ENCODE measurements around the gene TXN2.

The TXN2 gene, protein sequence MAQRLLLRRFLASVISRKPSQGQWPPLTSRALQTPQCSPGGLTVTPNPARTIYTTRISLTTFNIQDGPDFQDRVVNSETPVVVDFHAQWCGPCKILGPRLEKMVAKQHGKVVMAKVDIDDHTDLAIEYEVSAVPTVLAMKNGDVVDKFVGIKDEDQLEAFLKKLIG

DNA sequence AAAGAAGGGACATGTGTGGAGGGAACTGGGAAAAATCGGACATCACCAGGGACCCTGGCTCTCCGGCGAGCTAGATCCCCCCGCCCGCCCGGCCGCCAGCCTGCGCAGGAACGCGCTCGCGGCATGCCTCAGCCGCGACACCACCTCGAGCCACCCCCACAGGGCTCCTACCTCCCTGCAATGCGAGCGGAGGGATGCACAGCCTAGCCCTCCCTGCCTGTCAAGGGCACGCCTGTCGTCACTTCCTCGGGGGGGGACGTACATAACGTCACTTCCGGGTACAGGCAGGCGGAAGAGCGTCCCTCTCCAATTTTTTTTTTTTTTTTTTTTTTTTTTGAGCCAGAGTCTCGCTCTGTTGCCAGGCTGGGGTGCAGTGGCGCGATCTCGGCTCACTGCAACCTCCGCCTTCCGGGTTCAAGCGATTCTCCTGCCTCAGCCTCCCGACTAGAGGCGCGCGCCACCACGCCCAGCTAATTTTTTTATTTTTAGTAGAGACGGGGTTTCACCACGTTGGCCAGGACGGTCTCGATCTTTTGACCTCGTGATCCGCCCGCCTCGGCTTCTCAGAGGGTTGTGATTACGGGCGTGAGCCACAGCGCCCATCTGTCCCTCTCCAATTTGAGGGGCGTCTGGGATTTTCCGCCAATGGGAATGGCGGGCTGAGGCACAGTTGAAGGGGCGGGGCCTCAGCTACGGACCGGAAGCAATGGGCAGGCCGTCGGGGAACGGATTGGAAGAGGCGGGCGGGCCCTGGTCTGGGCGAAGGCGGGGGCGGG lies at the start of gene TXN2:
TSS of gene TXN2 (minus strand) at position 248 of the 776 bp plus-strand sequence. CDS start 803 bp downstream, outside the sequence.
- peak; percentile 96 for DNase-seq

DNA sequence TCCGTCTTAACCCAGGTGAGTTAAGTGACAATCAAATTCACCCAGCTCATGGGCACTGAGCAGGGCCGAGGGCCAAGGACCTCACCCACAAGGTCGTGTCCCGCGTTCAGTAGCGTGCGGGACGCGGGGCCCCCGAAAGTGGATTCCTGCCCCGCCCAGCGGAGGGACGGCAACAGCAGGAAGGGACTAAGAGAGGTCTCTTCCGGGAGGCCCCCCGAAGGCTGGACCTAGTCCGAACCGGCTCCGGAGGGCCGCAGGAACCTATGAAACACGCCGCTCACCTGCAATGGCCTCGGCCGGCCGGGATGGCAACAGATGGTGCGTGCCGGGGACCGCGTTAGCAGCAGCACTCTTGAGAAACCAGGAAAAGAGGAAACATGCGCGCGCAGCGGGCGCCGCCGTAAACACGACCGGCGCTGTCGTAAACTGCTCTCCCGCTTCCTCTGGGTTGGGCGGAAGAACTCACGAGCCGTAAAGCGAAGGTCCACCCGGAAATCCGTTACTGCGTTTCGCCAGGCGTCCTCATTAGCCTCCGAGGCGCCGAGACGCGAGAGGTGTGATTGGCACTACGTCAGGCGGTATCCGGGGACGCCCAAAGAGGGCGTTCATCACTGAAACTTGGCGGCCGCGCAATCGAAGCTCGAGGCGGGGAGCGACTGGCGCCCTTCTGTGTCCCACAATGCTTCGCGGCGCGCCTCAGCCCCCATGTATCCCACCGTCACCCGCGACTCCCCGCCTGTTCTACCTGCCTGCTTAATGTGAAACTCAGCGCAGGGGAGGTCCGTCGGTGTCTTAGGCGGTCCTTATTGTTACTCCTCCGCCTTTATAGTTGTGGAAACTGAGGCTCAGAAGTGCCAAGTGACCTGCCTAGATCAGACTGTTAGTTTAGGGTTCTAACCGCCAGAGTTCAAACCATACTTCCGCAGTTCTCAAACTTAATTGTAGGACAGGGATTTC lies 47.6 kb upstream of the TXN2 start, which contains the start of gene EIF3D:
TSS of gene EIF3D (minus strand) at position 372 of the 957 bp plus-strand sequence. CDS start 3,045 bp downstream, outside the sequence.
- peak; percentile 99 for DNase-seq

DNA sequence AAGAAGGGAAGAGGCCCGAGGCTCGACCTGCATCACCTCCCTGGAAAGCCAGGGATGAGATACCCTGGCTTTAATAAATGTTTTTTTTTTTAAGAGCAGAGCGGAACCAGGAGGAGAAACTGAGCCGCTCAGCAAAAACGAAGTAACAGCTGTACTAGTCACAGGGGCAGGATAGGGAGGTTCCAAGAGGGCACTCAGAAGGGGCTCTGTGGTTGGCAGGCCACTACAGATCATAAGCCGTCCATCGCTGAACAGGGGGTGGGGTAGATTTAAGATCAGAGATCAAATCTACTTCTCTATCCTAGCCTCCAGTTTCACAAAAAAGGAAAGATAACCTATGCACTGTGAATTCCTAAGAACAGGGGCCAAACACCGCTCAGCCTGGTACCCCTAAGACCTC lies 46.9 kb upstream of the TXN2 start:
- no peak for DNase-seq

DNA sequence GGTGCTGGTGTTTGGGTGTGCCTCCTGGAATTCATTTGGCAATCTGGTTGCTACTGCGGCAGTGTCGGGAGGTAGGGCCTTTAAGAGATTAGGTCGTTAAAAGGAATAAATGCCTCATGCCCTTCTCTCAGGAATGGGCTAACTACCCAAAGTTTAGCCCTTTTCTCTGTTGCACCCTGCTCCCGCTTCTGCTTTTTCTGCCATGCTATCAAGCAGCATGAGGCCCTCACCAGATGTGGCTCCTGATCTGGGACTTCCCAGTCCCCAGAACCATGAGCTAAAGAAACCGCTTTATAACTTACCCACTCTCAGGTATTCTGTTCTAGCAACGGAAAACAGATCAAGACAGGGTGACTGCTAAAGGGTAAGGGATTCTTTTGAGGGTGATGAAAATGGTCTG lies 41.2 kb upstream of the TXN2 start:
- DNase-seq: no peak

DNA sequence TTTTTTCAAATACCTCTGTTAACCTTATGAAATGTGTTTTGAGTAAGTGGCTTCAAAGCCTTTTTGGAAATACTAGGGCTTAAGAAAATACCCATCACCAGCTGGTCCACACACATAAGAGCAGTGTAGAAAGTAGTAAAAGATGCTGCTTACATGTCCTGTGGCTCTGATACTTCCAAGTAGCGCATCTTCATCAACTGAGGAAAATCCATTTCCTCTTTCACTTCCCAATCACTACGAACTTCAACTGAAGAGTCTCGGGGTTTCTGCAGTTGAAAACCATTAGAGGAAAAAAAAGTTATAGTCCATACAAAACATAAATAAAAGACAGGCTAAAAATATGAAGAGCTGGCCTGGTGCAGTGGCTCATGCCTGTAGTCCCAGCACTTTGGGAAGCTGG lies 39.0 kb upstream of the TXN2 start:
- DNase-seq: no peak

DNA sequence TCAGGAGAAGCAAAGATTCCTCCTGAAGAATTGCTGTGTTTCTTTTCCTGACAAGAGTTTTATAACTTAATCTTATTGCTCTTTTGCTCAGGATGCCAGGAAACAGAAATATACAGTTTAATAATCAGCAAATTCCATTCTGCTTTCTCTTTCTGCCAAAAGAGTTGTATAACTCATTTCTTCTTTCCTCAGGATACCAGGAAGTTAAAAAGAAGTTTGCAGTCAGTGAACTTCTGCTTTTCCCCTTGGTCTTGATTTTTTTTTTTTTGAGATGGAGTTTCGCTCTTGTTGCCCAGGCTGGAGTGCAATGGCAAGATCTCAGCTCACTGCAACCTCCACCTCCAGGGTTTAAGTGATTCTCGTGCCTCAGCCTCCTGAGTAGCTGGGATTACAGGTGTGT lies 38.5 kb upstream of the TXN2 start:
- peak in 1 of 2 experiments; percentile 9 for DNase-seq

DNA sequence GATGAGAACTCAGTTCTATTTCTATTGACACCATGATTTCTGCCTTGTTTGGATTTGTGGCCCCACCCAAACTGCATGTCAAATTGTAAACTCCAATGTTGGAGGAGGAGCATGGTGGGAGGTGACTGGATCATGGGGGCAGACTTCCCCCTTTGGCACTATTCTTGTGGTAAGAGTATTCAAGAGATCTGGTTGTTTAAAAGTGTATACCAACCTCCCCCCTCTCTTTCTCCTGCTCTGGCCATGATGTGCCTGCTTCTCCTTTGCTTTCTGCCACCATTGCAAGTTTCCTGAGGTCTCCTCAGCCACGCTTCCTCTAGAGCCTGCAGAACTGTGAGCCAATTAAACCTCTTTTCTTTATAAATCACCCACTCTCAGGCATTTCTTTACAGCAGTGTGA lies 33.3 kb upstream of the TXN2 start:
- DNase-seq: no peak

DNA sequence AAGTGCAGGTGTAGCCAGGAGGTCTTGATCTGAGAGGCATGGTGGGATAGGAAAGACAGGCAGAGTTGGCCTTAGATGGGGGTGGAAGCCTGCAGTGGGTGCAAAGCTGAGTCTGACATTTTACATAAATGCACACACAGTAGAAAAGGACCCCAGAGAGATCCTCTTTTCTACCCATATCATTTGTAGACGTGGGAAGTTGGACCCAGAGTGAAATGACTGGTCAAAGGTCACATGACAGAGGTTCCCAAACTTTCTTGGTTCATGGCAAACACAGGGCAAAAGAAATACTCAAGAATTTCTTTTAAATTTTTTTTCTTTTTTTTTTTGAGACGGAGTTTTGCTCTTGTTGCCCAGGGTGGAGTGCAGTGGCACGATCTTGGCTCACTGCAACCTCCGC lies 31.6 kb upstream of the TXN2 start:
- no peak for DNase-seq

DNA sequence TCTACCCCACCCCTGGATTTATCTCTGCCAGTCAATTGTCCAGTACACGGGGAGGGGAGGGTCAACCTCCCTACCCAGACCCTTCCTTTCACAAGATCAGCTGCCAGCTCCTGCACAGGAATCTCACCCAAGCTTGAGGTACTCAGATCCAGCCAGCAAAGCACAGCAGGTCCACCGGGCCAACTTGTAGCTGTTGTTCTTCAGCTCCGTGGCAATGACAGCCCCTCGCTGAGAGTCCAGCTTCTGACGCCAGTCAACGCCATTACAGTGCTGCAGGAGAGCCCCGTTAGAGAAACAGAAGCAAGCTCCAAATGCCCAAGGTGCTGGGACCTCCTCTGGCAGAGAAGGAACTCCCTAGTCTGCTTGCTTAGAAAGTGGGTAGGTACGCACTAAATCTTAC lies 30.9 kb upstream of the TXN2 start:
- no peak for DNase-seq

DNA sequence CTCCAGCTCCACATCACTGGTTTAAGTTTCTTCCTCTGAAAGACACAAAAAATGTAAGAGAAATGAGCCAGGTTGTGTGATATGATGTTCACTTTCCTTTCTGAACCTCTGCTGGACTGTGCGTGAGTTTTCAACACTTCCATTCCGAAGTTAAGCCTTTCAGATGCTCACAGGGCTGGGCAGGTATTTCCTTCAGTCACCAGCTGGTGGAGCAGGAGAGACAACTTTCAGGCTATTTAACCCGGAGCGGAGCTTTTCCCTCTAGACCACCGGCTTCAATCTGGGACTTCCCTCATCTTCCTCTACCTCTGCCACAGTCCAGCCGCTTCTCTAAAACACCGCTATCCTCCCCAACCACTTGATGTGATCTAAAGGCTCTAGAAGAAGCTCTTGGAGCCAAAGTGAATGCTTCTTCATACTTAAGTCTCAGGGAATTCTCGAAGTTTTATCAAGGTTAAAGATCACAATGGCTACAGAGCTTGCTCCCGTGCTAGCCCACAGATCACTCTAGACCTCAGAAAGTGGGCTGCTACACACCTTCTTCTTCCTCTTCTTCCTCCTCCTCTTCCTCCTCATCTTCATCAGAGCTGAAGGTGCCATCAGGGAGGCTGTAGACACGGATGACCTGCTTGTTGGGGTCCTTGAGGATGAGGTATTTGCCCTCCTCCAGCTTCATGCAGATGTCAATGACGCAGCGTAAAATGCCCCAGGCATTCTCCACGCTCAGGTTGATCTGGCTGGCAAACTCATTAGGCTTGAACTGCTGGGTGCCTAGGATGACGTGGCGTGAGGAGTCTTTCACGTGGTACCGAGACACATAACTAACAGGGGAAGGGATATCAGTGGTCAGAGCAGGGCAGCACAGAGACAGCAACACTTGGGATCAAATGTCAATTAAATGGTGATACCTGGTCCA lies 29.8 kb upstream of the TXN2 start:
- peak; percentile 71 to 82 for DNase-seq

DNA sequence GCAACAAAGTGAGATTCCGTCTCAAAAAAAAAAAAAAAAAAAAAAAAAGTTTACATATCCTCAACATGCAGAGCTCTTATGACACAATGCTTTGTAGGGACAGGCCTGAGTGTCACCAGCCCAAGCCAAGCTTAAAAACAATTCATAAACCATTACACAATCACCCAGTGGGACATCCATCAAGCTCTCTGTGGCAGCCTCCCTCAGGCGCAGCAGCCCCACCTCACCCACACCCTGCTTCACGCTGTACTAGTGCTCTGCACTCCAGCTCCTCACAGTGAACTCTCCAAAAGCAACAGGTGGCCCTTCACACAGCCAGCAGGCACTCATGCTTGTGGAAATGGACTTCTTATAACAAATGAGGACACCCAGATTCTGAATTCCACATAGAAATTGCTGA lies 28.9 kb upstream of the TXN2 start:
- no peak for DNase-seq

DNA sequence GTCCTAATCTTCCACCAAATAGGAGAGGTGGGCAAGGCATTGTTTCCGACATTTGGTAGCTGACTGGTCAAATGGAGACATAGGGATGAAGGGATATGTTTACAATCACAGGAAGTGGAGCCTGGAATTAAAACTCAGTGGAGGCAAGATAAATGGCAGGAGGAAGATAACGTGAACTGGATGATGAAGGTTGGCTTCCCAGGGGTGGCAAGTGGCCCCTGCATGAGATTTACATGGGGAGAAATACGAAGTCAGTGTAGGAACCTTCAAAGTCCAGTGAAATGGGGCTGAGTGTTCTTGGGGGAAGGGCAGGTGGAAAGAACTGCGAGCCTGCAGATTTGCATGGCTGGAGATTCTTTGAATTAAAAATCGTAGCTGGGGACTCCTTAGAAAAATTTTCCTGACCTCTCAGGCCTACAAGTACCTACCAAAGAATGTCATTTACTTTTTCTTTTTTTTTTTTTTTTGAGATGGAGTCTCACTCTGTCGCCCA lies 26.1 kb upstream of the TXN2 start:
- DNase-seq: no peak

DNA sequence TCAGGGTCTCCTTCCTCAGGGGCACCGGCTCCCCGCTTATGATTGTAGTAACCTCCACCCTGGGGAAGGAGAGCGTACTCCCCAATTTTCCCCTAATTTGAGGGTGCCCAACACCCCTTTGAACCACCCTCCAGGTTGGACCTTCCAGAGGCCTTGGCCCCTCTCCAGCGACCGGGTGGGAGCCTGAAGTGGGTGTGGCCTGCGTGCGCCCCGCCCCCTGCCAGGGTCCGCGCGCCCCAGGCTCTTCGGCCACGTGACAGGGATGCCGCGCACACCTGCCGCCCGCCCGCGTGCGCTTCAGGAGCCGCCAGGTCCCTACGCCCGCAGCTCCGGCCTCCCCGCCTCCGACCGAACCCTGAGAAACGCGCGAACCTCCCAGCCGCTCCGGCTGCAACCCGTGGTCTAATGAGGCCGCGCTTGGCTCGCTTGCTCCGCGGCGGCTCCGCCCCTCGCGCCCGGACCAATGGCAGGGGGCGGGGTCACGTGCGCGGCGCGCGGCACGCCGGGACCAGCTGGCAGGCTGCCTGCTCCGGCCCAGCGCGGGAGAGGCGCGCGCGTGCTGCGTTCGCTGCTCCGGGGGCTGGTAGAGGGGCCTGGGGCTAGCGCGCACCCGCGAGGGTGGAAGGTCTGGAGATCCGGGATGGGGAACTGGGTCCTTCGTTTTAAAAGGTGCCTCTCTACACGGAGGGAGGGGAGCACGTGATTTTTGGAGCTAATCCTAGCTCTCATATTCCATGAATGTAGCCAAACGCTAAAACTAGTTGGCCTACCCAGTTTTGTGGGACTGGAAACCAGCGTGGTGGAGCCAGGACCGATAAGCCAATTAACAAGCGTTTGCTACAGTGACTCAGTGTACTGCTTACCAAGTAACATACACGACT lies 25.4 kb upstream of the TXN2 start, which contains the start of gene FOXRED2:
TSS of gene FOXRED2 (minus strand) at position 404 of the 881 bp plus-strand sequence. CDS start 618 bp downstream, outside the sequence.
- peak; percentile 59 to 64 for DNase-seq

DNA sequence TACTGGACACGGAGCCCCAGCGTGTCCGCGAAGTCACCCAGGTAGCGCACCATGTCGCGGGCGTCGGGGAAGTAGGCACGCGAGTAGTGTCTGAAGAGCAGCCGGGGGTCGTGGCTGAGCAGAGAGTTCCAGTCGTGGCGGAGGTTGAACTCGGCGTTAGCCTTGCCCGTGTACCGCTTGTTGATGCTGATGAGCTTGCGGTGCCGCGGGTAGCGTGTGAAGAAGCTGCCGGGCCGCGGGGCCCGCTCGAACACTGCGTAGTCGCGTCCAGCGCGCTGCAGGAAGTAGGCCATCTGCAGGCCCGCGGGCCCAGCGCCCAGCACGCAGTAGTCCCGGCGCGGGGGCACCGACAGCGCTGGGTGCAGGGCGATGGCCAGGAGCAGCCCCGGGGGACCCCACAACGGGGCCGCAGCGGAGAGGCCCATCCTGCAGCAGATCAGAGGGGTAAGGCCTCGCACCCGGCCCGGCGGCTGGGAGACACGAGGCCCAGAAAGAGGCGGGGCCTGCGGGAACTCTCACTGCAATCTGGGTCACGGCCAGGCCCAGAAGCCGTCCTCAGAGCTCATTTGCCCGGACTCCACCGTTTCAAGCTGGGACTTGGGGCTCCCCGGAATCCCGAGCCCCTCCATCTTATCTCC lies 24.7 kb upstream of the TXN2 start:
- DNase-seq: no peak

DNA sequence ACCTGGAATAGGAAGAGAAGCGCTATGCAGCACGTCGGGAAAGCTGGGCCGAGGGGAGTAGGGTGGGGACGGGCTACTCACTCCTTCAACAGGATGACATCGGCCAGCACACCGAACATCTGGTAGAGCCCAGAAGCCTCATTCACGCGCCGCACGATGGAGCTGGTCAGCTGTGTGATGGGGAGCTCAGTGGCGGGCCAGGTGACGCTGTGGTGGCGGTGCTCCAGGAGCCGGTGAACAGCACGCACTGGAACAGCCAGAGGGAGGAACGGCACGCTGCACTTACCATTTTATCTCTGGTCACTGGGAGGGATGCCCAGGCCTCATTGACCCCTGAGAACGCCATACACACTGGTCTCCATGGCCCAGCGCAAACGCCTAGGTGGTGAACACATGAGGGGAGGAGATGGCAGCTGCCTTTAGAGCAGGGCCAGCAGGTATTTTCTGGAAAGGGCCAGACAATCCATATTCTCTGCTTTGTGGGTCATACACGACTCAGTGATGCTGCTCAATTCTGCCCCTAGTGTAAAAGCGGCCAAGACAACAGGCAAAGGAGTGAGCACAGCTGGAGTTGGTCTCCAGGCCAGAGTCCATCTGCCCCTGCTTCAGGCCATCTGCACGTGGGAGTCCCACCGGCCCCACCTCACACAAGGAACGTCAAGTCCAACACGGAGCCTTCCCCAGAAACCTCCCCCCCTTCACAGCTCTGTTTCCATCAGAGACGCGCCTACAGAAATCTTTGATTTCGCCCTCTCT lies 16.6 kb upstream of the TXN2 start:
- no peak for DNase-seq

DNA sequence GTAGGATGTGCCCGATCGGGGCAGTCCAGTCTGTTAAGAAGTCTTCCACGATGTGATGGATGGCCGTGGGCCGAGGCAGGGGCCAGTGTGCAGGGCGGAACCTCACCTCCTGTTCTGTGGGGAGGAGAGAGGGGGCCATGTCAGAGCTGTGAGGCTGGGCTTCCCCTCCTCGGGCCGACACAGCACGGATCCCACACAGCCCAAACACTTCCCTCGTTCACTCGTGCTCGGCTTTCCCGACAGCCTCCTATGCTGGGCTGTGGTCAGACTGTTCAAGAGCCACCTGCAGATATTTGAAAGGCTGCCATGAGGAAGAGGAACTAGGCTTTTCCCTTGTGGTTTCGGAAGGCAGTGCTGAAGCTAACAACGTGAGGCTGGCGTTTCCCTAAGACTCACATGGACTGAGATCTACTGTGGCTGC lies 12.3 kb upstream of the TXN2 start:
- DNase-seq: peak; percentile 90 to 97

DNA sequence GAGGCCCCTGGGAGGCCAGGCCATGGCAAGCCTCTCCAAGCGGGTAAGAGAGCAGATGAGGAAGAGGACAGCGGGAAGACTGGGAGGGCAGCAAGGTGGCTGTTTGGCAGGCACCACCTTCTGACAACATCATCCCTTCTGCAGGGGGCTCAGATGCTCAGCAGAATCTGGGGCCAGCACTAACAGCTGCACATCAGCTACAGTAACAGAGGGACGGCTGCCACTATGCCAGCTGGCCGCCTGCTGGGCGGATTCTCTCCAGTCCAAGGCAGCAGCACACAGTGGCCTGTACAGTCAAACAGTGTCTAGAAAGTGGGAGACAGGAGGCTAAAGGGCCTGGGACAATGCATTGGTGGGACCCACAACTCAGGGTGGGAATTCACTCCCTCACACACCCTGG lies 10.7 kb upstream of the TXN2 start:
- no peak for DNase-seq

DNA sequence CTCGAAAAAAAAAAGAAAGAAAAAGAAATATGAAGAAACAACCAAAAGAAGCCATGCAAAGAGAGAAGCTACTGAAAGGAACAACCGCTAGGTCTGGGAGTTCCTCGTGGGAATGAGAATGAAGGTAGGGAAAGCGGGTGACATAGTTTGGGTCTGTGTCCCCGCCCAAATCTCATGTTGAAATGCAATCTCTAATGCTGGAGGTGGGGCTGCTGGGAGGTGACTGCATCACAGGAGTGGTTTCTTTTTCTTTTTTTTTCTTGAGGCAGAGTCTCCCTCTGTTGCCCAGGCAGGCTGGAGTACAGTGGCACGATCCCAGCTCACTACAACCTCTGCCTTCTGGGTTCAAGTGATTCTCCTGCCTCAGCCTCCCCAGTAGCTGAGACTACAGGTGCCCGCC lies 9.7 kb upstream of the TXN2 start:
- no peak for DNase-seq

DNA sequence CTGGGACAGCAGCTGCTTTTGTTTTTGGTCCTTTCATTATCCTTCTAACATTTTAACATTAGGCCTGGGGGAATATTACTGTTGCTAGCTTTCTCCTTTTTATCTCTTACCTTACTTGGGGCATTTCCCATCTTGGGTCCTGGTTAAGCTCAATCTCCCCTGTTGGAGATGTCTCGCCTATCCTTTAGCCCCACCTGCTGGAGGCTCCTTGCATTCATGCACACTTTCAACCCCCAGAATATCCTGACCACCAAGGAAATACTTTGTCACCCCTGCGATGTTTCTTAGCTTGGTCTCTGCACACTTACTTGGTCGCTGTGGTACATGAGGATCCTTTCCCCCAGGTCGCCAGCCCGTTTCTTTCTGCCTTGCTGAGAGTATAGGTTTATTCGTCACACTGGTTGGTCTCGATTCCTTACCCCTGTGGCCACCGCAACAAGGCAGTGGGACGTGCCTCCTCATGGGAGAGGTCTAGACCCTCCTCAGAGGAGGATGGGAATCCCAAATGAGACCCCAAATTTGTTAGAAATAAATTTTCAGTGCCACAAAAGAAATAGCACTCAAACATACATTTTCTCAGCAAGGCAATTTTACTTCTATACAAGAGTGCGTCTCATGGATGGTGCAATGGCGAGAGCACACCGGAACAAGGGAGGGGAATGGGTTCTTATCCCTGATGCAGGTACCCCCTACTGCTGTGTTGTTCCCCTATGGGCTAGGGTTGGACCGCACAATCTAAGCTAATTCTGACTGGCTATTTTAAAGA lies 5.4 kb upstream of the TXN2 start:
- DNase-seq: peak; percentile 60 to 71

Data from Kasumi-1 (cell line).